Measurements from ENCODE around the gene GIMAP2.
"Not testable (repeated sequence)": the region's sequence is repeated elsewhere in the genome, so short reads cannot be mapped to it uniquely, and the experiment has no call there.

GIMAP2 gene

DNA sequence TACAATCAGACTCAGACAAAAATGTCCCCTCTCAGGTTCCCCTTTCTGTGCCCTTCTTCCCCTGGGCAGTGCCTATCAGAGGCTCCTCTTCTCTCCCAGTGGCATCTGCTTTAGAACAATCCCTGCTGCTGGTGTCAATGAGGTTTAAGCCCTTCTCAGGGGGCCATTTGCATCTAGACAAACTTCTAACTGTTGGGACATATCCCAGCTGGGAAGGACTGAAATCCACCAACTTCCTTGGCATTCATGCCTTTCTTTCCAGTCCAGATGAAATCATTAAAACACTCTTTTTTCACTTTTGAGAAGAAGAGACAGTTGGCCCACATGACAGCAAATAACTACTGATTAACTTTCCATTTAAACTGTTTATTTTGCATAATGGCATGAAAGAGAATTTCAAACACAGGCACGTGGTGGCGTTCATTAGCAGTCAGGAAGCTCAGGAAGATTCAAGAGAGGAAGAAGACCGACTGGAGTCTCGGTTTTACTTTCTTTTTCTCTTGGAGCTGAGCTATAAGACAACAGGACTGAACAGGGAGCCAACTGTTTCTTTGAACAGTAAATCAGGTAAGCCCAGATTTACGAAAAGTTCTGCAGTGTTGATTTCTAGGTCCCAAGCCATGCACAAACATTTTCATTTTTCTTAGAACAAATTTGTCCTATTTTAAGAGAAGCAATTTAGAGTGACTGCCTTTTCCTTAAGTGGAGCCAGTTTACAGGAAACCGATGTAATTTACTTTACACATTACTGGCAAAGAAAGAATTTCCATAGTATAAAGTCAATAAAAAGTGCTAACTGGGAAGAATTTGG is at the start of gene GIMAP2:
TSS of gene GIMAP2 (plus strand) at position 488 of the 811 bp plus-strand sequence. CDS start 1,354 bp downstream, outside the sequence.
- in situ Hi-C loops (cut with MboI; ENCODE audit: low sequenced_read_pairs): no loop called here

- in situ Hi-C loops (cut with MboI; ENCODE audit: low sequenced_read_pairs): no loop called here
These were observed 43.7 kb upstream of the GIMAP2 start for GRCh38 chr7:150641854-150642253.

- in situ Hi-C loops (cut with MboI; ENCODE audit: low sequenced_read_pairs): no loop called here
These were observed 42.6 kb upstream of the GIMAP2 start for GRCh38 chr7:150642926-150643325.

DNA sequence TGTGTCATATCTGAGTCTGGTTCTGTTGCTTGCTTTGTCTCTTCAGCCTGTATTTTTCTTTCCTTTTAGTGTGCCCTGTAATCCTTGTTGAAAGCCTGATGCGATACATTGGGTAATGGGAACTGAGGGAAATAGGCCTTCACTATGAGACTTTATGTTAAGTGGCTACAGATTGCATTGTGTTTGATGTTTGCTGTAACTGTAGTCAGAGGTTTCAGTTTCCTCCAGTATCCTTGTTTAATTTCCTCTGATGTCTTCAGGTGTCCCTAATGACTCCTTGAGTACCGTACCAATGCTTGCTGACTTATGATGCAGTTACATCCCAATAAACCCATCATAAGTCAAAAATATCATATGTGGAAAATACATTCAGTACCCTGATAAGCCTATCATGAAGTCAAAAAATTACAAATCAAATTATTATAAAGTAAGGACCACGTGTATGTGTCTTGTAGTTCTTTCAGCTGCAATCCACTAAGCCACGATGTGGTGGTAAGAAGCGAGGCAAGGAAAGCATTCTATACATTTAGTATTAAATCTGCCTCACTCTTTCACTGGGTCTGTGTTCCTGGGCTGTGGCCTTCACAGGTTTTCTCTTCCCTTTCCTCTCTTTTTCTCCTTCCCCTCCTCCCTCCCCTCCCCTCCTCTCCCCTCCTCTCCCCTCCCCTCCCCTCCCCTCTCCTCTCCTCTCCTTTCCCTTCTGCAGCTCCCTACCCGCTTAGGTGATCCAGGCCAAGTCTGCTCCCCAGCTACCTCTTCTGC is 40.1 kb upstream of the GIMAP2 start:
- in situ Hi-C loops (cut with MboI; ENCODE audit: low sequenced_read_pairs): no loop called here

GRCh38 chr7:150648353-150649079 is 37.0 kb upstream of the GIMAP2 start:
- in situ Hi-C loops (cut with MboI; ENCODE audit: low sequenced_read_pairs): no loop called here

DNA sequence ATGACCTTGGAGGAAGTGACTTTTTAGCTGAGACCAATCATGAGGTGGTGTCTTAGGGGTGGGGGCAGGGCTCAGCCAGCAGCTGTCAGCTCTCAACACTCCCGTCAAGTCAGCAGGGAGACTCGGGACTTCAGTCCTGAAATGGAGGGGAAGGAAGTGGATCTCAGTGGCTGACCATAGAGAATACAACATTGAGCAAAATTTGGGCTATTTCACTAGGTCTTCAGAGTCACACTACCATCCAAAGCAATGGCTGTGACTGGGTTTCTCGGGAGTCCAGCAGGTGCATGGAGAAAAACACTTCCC is 36.5 kb upstream of the GIMAP2 start:
- in situ Hi-C loops (cut with MboI; ENCODE audit: low sequenced_read_pairs): no loop called here

DNA sequence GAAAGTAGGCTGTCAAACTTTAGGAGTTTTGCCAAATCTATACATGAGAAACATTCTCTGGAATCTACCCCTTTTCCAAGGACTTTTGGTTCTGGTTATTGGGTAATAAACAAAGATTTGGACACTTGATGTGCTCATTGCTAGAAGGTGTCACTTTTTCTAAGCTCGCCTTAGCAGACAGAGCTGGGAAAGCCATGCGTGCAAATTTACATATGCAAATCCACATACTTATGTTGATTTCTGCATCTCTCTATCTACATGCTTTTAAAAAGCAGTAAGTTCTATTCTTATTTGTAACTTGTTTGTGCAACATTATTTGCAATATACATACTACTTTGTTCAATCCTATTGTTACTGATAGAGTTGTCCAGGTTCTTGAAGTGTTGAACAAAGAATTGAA is 30.8 kb upstream of the GIMAP2 start:
- in situ Hi-C loops (cut with MboI; ENCODE audit: low sequenced_read_pairs): no loop called here

- in situ Hi-C loops (cut with MboI; ENCODE audit: low sequenced_read_pairs): no loop called here
These were observed 29.5 kb upstream of the GIMAP2 start for GRCh38 chr7:150656047-150656446.

DNA sequence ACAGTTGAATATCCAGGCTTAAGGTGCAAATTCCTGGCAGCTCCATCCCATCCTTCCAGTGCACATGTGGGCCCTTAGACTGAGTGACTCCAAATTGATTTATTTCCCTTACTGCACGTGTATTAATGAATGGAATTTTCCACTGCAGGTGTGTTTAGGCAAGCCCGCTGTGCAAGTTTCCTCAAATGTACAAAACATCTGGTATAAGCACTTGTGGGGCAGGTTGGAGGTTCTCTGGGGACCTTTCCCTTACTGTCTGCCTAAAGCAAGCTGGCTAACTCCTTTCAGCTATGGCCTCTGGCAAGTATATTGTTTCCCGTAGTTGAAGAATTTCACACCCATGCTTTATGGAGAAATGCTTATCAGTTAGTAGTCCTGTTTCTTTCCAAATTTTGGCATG is 28.0 kb upstream of the GIMAP2 start:
- in situ Hi-C loops (cut with MboI; ENCODE audit: low sequenced_read_pairs): no loop called here

DNA sequence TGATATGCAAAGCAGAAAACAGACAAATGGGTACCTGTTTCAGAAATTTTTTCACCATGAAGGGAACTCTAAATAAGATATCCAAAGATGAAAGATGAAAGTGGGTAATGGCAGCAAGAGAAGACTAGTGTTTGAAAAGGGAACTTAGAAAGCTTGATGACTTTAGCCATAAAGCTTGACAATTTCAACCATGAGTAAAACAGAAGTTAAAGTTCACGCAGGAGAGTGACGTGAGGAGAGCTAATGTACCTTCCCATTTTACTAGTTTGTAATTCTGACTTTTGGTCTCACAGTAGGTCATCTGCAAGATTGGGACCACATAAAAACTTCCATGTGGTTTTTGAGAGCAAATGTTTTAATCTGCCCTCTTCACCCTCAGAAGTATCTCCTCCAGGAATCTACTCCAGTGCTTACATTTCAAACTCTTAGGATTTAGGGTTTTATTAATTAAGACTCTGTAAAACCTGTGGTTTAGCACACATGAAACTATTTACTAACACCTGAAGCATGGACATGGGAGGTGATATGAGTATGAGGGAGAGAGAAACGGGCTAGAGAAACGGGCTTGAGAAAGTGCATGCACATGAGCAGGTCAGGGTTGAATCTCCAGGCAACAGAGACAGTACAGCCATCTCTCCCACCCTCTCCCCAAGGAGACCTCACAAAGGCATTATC is 24.4 kb upstream of the GIMAP2 start:
- in situ Hi-C loops (cut with MboI; ENCODE audit: low sequenced_read_pairs): no loop called here

DNA sequence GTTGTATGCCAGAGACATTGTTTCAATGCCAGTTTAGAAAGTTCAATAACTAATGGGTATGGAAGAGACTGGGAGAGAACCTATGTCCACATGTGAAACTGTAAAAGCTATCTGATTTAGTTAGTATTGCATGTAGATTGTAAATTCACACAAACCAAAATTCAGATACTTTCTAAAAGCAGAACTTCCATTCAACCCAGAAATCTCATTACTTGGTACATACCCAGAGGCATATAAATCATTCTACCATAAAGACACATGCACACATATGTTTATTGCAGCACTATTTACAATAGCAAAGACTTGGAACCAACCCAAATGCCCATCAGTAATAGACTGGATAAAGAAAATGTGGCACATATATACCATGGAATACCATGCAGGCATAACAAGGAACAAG is 22.7 kb upstream of the GIMAP2 start:
- in situ Hi-C loops (cut with MboI; ENCODE audit: low sequenced_read_pairs): not testable (repeated sequence)

DNA sequence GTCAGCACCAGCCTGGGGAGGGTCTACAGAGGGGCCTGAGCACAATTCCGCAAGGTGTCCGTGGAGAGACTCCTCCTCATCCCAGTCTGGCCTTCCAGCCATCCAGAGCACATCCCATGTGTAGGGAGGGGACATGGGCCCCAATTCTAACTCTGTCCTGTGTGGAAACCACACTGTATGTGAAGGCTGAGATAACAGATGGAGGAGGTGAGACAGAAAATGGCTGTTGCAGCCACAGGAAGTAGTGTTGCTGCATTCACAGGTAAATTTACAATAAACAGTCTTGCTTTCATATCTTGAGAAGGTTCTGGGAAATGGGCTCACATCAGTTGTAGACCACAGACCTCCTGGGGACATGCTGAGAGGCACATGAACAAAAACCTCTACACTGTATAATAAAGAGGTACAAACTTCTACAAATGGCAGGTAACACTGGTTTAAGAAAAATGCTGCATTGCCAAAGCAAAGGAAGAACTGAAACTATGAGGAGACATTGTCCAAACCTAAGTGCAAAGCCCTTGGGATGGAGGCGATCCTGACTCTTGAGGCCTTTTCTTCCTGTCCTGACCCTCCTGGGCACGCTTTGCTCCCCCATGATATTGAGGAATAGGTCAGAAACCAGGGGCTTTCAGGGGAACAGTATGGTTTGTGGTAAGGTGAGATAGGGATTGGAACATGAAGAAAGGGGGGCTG is 21.6 kb upstream of the GIMAP2 start:
- in situ Hi-C loops (cut with MboI; ENCODE audit: low sequenced_read_pairs): no loop called here

DNA sequence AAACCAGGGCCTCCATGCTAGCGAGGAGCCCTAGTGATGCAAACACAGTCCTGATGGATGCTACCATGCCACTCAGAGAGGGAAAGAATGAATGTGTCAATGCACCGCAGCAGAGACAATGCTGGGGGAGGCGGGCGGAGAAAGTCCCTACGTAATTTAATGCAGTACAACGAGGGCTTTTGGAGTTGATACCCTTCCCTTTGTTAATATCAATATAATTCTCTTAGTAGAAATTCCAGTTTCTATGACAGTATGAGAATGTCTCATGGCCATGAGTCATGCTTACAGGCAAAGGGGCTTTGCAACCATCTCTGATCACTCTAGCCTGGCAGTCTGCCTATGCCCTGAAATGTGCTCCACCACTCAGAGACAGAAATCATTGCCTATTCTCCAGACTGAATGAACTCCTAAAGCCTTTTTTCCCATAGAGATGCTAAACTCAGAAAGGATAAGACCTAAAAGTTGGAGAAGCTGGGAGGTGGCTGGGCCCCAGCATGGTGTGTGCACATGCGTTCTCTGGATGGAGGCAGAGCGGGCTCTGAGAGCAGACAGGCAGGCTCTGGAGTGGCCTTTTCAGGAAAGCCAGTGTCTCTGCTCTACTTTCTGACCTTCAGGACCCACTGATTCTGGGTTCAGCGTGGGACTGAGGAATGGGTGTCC is 20.3 kb upstream of the GIMAP2 start:
- in situ Hi-C loops (cut with MboI; ENCODE audit: low sequenced_read_pairs): no loop called here

DNA sequence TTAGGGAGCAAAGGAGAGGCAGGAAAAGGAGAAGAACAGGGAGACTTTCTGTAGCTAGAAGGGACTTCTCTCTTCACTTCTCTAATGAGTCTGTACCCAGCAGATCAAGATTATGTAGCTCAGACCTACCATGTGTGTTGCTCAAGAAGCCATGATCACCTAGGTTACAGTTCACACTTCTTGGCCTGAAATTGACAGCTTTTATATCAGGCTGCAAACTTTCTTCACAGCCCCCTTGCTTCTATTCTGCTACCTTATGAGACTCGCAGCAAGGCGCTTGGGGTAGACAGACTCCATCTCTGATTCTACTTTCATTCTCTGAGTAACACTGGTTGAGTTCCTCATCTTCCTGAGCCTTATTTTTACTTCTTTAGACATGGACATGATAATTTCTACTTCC is 19.6 kb upstream of the GIMAP2 start:
- in situ Hi-C loops (cut with MboI; ENCODE audit: low sequenced_read_pairs): no loop called here

DNA sequence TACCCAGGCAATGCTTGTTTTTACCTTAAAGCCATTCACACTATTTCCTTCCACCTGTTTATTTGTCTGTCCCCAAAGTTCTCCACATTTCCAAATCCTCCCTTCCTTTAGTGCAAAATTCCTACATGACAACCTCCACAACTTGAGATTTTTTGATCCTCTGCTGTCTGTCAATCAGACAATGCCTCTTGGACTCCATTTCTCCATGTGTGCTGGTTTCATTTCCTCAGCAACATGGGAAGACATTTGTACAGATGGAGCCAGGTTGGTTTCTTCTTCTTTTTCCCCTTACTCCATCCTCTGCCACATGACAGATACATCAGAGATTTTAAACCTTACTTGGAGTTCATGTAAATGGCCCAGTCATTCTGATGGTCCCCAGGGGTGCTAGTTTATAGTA is 19.1 kb upstream of the GIMAP2 start:
- in situ Hi-C loops (cut with MboI; ENCODE audit: low sequenced_read_pairs): no loop called here

GRCh38 chr7:150668472-150668911 is 17.0 kb upstream of the GIMAP2 start:
- in situ Hi-C loops (cut with MboI; ENCODE audit: low sequenced_read_pairs): no loop called here

GRCh38 chr7:150668977-150669376 is 16.5 kb upstream of the GIMAP2 start:
- in situ Hi-C loops (cut with MboI; ENCODE audit: low sequenced_read_pairs): no loop called here

GRCh38 chr7:150671798-150672585 is 13.5 kb upstream of the GIMAP2 start:
- in situ Hi-C loops (cut with MboI; ENCODE audit: low sequenced_read_pairs): not testable (repeated sequence)

GRCh38 chr7:150675714-150676113 is 9.8 kb upstream of the GIMAP2 start:
- in situ Hi-C loops (cut with MboI; ENCODE audit: low sequenced_read_pairs): no loop called here
